ENCODE results near the gene ALDH9A1.
"Not testable (repeated sequence)": the region's sequence is repeated elsewhere in the genome, so short reads cannot be mapped to it uniquely, and the experiment has no call there.

Gene ALDH9A1

DNA sequence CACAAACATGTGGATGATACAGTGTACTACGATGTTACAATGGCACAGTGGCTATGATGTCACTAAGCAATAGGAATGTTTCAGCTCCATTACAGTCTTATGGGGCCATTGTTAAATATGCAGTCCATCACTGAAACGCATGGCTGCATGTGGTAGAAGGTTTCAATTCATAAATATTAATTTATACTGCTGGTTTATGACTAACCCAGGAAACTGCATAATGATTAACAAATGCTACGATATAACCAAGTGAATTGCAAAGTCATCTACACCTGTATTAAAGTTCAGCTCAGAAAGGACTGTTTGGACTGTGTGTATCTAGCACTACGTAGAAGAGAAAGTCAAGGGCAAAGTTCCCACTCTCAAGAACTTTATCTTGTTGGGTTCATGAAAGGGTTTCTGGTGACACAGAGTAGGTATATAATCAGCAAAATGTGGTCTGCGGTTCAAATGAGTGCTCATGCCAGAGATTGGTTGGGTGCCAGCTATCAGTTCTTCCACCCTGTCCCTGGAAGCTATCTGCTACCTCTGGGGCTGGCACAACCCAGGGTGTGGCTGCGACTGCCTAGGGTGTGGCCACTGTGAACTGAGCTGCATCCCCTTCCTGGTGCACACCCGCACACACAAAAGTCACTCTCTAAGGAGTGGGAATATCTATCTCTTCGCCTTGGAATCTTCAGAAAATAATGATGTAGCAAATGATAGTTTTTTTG is 52.6 kb downstream of the ALDH9A1 start:
- H3K27ac ChIP-seq: peak overlapping the region; percentile 27; the same call in 1 of the 2 replicates
- H3K9me3 ChIP-seq (ENCODE audit: low read depth, low read length): no peaks in the 10 kb centered on the region
- no peak for TF ChIP-seq EZH2 (IDR thresholded peaks at IDR 0.05)
- TF ChIP-seq POLR2AphosphoS5 (IDR thresholded peaks at IDR 0.05; ENCODE audit: borderline replicate concordance, low read depth, low read length): no peak
- TF ChIP-seq FOXP2 (optimal IDR thresholded peaks at IDR 0.05; ENCODE audit: control extremely low read depth, extremely low read length, insufficient read depth): no peak
- no peak overlapping the region for H3K9ac ChIP-seq (ENCODE audit: insufficient read length)
- H3K4me3 ChIP-seq: peak overlapping the region; percentile 38
- peaks cover 4% of the 10 kb centered on the region for H3K36me3 ChIP-seq (ENCODE audit: insufficient read depth, low read length)
- peak; percentile 40 for DNase-seq (ENCODE audit: low read depth, low spot score)

DNA sequence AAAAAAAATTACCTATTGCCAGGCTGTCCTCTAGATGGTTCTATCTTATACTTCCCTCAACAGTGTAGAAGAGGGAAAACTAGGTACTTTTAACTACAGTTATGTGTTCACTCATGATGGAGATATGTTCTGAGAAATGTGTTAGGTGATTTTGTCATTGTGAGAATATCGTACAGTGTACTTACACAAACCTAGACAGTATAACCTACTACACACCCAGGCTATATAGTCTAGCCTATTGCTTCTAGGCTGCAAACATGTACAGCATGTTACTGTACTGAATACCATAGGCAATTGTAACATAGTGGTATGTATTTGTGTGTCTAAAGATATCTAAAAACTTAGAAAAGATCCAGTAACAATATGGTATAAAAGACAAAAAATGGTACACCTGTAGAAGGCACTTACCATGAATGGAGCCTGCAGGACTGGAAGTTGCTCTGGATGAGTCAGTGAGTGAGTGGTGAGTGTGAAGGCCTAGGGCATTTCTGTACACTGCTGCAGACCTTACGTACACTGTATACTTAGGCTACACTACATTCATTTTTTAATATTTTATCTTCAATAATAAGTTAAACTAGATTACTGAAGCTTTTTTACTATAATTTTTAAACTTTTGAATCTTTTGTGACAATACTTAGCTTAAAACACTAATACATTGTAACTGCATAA is 54.2 kb downstream of the ALDH9A1 start:
- no peak for TF ChIP-seq FOXP2 (optimal IDR thresholded peaks at IDR 0.05; ENCODE audit: control extremely low read depth, extremely low read length, insufficient read depth)
- no peak for TF ChIP-seq POLR2AphosphoS5 (IDR thresholded peaks at IDR 0.05; ENCODE audit: borderline replicate concordance, low read depth, low read length)
- TF ChIP-seq EZH2 (IDR thresholded peaks at IDR 0.05): no peak
- Histone ChIP-seq H3K9me3 (ENCODE audit: low read depth, low read length) (no peaks in the 10 kb centered on the region), H3K4me3 (no peak overlapping the region), H3K9ac (ENCODE audit: insufficient read length) (no peak overlapping the region), H3K36me3 (ENCODE audit: insufficient read depth, low read length) (peaks cover 5% of the 10 kb centered on the region; the same call in 1 of the 2 replicates), H3K27ac (no peak overlapping the region)
- DNase-seq (ENCODE audit: low read depth, low spot score): no peak

DNA sequence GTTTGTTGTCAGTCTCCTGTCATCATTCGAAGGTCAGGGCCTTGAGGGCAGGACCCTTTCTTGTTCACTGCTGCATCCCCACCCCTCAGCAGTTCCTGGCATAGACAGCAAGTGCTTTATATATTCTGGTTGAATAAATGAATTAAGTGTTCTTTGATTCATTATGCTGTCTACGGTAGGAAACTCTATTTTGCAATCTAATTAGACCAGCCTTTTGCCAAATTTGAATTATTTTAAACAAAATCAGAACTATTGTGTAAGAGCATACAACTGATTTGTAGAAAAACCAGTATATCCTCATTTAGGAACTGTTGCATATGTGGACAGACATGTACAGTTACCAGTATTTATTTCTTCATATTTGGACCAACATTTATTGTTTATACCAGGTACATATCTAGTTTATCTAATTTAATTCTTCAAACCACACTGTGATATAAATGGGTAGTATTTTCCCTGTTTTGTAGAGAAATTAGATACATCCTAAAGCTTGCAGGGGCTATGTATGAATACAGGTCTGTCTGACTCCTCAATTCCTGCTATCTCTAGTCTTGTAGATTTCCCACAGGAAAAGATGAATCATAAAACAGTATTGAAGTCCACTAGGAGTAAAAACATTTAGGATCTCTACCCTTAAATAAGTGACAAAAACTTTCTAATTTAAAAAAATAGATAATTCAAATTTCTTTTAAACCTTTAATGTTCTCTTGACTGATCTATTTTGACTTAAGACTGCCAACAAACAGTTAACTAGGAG is 57.0 kb downstream of the ALDH9A1 start:
- no peak for DNase-seq (ENCODE audit: low read depth, low spot score)
- Histone ChIP-seq H3K9ac (ENCODE audit: insufficient read length) (no peak overlapping the region), H3K4me3 (no peak overlapping the region), H3K36me3 (ENCODE audit: insufficient read depth, low read length) (peaks cover 5% of the 10 kb centered on the region; the same call in 1 of the 2 replicates), H3K9me3 (ENCODE audit: low read depth, low read length) (no peaks in the 10 kb centered on the region), H3K27ac (no peak overlapping the region)
- no peak for TF ChIP-seq POLR2AphosphoS5 (IDR thresholded peaks at IDR 0.05; ENCODE audit: borderline replicate concordance, low read depth, low read length)
- no peak for TF ChIP-seq EZH2 (IDR thresholded peaks at IDR 0.05)
- TF ChIP-seq FOXP2 (optimal IDR thresholded peaks at IDR 0.05; ENCODE audit: control extremely low read depth, extremely low read length, insufficient read depth): no peak

DNA sequence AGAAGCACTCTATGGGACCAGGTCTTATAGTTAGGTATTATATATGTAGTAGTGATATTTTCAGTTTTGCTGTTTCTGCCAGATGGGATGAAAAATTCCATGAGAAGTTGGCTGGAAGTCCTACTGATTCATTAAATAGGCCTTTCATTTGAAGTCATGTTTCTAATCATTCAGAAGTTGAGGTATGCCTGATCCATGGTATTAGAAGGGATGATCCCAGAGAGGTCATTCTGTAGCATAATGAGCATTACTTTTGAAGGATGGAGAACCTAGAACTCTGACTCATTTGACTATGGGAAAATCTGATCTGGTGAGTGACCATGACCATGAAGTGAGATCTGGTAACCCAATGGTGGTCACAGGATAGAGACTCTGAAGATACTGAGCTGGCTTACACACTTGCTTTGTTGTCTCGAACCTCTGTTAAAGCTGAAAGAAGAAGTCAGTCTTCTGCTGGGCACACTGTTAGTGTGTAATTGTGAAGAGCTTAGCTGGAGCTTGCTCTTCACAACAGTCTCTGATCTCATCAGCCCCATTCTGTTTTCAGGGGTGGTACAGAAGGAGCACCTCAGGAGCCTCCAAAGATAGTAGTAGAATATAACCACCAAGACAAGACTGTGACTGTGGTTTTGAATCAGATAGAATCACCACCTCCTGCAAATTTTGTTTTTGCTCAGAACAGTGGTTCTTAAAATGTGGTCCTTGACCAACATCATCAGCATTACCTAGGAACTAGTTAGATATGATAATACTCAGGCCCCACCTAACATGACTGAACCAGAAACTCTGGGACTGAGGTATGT is 58.3 kb downstream of the ALDH9A1 start:
- Histone ChIP-seq H3K9me3 (ENCODE audit: low read depth, low read length) (no peaks in the 10 kb centered on the region), H3K27ac (no peak overlapping the region), H3K9ac (ENCODE audit: insufficient read length) (no peak overlapping the region), H3K4me3 (no peak overlapping the region), H3K36me3 (ENCODE audit: insufficient read depth, low read length) (peaks cover 5% of the 10 kb centered on the region)
- TF ChIP-seq POLR2AphosphoS5 (IDR thresholded peaks at IDR 0.05; ENCODE audit: borderline replicate concordance, low read depth, low read length) (no peak), FOXP2 (optimal IDR thresholded peaks at IDR 0.05; ENCODE audit: control extremely low read depth, extremely low read length, insufficient read depth) (no peak), EZH2 (IDR thresholded peaks at IDR 0.05) (no peak)
- DNase-seq (ENCODE audit: low read depth, low spot score): no peak

DNA sequence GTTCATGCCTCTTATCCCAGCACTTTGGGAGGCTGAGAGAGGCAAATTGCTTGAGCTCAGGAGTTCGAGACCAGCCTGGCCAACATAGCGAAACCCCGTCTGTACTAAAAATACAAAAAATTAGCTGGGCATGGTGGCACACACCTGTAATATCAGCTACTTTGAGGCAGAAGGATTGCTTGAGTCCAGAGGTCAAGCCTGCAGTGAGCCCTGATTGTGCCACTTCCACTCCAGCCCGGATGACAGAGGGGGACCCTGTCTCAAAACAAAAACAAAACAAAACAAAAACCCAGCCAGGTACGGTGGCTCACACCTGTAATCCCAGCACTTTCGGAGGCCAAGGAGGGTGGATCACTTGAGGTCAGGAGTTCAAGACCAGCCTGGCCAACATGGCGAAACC is 60.2 kb downstream of the ALDH9A1 start:
- not testable (repeated sequence) for H3K9me3 ChIP-seq (ENCODE audit: low read depth, low read length); H3K27ac ChIP-seq; H3K36me3 ChIP-seq (ENCODE audit: insufficient read depth, low read length); H3K9ac ChIP-seq (ENCODE audit: insufficient read length); DNase-seq (ENCODE audit: low read depth, low spot score); H3K4me3 ChIP-seq

DNA sequence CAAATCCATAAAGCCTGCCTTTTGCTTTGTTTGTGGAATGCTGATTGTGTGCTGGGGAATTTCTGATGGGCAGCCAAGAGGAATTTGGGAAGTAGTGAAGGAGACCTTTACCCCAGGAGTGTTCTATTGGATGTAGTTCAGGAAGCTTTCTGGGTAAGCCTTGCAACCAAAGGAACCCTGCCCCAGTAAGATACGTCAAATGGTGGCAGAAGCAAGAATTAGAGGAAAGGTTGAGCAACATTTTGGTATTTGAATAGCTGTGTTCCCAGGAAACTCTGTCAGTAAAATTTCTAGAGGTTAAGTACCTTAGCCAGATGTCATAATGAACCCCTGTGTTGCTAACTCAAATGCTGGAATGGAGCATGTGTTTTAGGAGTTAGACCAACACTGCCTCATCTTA is 60.9 kb downstream of the ALDH9A1 start:
- Histone ChIP-seq H3K27ac (peak overlapping the region; percentile 19; the same call in 1 of the 2 replicates), H3K9ac (ENCODE audit: insufficient read length) (no peak overlapping the region), H3K4me3 (no peak overlapping the region), H3K36me3 (ENCODE audit: insufficient read depth, low read length) (peaks cover 5% of the 10 kb centered on the region), H3K9me3 (ENCODE audit: low read depth, low read length) (no peaks in the 10 kb centered on the region)
- TF ChIP-seq EZH2 (IDR thresholded peaks at IDR 0.05): no peak
- no peak for TF ChIP-seq FOXP2 (optimal IDR thresholded peaks at IDR 0.05; ENCODE audit: control extremely low read depth, extremely low read length, insufficient read depth)
- no peak for TF ChIP-seq POLR2AphosphoS5 (IDR thresholded peaks at IDR 0.05; ENCODE audit: borderline replicate concordance, low read depth, low read length)
- DNase-seq (ENCODE audit: low read depth, low spot score): no peak

DNA sequence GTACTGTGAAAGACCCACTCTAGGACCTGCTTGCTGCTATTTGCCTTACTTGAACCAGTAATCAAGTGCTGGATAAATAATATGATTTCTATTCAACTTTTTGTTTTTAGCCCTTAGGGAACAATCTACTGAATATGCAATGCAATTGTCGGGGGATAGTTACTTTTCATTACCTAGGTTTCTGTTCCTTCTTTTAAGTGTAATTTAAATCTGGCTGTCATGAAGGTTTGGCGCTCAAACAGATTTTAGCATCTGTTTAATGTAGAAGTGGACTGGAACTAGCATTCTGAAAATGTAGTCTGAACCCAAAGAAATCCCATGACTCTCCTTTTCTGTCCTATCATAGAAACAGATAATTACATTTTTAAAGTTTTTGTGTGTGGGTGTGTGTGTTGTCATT is 62.5 kb downstream of the ALDH9A1 start:
- no peak overlapping the region for H3K9ac ChIP-seq (ENCODE audit: insufficient read length)
- no peak overlapping the region for H3K4me3 ChIP-seq
- H3K27ac ChIP-seq: no peak overlapping the region
- no peaks in the 10 kb centered on the region for H3K9me3 ChIP-seq (ENCODE audit: low read depth, low read length)
- no peak for TF ChIP-seq POLR2AphosphoS5 (IDR thresholded peaks at IDR 0.05; ENCODE audit: borderline replicate concordance, low read depth, low read length)
- TF ChIP-seq FOXP2 (optimal IDR thresholded peaks at IDR 0.05; ENCODE audit: control extremely low read depth, extremely low read length, insufficient read depth): no peak
- TF ChIP-seq EZH2 (IDR thresholded peaks at IDR 0.05): no peak
- peaks cover 5% of the 10 kb centered on the region for H3K36me3 ChIP-seq (ENCODE audit: insufficient read depth, low read length)
- no peak for DNase-seq (ENCODE audit: low read depth, low spot score)

DNA sequence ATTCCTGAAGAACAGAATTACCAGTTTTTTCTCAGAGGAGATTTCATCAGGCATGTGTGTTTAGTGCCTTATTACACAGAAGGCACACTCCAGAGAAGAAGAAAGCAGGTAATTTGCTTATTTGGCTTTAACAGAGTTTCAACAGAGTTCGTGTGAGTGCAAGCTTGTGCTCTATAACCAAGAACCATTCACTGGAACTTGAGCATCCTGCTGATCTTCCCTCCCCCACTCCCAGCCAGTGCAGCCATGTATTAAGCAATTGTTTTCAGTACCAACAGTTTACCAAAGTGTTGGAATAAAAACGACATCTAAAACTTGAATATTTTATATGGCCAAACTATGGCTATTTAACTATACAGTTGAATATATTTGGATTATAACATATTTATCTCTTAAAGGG is 63.0 kb downstream of the ALDH9A1 start:
- Histone ChIP-seq H3K27ac (no peak overlapping the region), H3K9ac (ENCODE audit: insufficient read length) (no peak overlapping the region), H3K9me3 (ENCODE audit: low read depth, low read length) (no peaks in the 10 kb centered on the region), H3K36me3 (ENCODE audit: insufficient read depth, low read length) (peaks cover 4% of the 10 kb centered on the region), H3K4me3 (no peak overlapping the region)
- TF ChIP-seq POLR2AphosphoS5 (IDR thresholded peaks at IDR 0.05; ENCODE audit: borderline replicate concordance, low read depth, low read length): no peak
- TF ChIP-seq EZH2 (IDR thresholded peaks at IDR 0.05): no peak
- no peak for TF ChIP-seq FOXP2 (optimal IDR thresholded peaks at IDR 0.05; ENCODE audit: control extremely low read depth, extremely low read length, insufficient read depth)
- no peak for DNase-seq (ENCODE audit: low read depth, low spot score)
